ENCODE measurements around the gene WDR62.

- TF ChIP-seq POLR2A (IDR thresholded peaks at IDR 0.05; ENCODE audit: low read length), result no peak
- no peak for TF ChIP-seq GATA1 (IDR thresholded peaks at IDR 0.05; ENCODE audit: low read depth, low read length)
Measured at GRCh38 chr19:36027696-36028095, 27.0 kb upstream of the WDR62 start.

All from erythroblast (primary cell).